ENCODE measurements around the gene MYH9. TPM values are rescaled to one million over a fixed set of nuclear protein-coding genes. Genes with fewer than 3 reads are reported as not detected.

The MYH9 gene
- total and polyA plus RNA-seq, 2 experiments from 2014 or later, result 140 to 188 TPM

DNA sequence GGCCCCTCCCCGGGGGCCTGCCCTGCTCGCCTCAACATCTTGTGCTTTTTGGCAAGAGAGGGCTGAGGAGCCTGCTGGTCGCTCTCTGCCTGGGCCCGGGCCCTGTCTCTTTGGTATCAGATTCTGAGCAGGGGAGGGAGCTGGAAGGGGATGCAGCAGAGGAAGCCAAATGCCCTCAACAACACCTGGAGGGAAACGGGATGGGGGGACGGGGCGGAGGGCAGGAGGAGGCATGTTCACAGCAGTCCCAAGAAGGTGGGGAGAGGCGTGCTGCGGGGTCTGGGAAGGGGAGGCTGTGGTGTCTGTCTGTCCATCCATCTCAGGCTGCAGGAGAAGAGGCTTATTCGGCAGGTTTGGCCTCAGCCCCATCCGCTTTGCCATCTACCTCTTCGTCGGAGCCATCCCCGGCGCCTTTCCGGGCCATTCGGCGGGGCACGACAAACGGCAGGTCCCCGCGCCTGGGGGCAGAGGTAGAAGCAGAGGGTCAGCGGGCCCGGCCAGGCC is 105.4 kb downstream of the MYH9 start:
- no peak for TF ChIP-seq EZH2 (IDR thresholded peaks at IDR 0.05; ENCODE audit: borderline replicate concordance)
- TF ChIP-seq, protein P1, sequence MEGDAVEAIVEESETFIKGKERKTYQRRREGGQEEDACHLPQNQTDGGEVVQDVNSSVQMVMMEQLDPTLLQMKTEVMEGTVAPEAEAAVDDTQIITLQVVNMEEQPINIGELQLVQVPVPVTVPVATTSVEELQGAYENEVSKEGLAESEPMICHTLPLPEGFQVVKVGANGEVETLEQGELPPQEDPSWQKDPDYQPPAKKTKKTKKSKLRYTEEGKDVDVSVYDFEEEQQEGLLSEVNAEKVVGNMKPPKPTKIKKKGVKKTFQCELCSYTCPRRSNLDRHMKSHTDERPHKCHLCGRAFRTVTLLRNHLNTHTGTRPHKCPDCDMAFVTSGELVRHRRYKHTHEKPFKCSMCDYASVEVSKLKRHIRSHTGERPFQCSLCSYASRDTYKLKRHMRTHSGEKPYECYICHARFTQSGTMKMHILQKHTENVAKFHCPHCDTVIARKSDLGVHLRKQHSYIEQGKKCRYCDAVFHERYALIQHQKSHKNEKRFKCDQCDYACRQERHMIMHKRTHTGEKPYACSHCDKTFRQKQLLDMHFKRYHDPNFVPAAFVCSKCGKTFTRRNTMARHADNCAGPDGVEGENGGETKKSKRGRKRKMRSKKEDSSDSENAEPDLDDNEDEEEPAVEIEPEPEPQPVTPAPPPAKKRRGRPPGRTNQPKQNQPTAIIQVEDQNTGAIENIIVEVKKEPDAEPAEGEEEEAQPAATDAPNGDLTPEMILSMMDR (IDR thresholded peaks at IDR 0.05; ENCODE audit: poor library complexity), result no peak
- no peak for TF ChIP-seq EZH2phosphoT487 (IDR thresholded peaks at IDR 0.05; ENCODE audit: low read depth, severe bottlenecking, unreplicated experiment)
- Histone ChIP-seq H3K4me2 (no peak overlapping the region), H3K9me3 (ENCODE audit: low read depth) (no peaks in the 10 kb centered on the region), H3K9me2 (replicated peaks; ENCODE audit: insufficient read depth) (no peaks in the 10 kb centered on the region), H3K36me3 (replicated peaks; ENCODE audit: insufficient read depth, low read depth) (no peaks in the 10 kb centered on the region), H3K79me2 (no peaks in the 10 kb centered on the region), H3K27ac (no peak overlapping the region), H3K27me3 (no peaks in the 10 kb centered on the region), H2AFZ (no peak overlapping the region), H3K4me3 (no peak overlapping the region), H4K20me1 (ENCODE audit: insufficient read depth, poor library complexity, severe bottlenecking) (no peaks in the 10 kb centered on the region), H3K4me1 (ENCODE audit: insufficient read depth) (no peaks in the 10 kb centered on the region)
- WGBS (ENCODE audit: low lambda C conversion rate, missing lambda C conversion rate), result 97% methylated on average over 24 of the region's 24 CpGs
- DNase-seq (ENCODE audit: low spot score), result no peak

DNA sequence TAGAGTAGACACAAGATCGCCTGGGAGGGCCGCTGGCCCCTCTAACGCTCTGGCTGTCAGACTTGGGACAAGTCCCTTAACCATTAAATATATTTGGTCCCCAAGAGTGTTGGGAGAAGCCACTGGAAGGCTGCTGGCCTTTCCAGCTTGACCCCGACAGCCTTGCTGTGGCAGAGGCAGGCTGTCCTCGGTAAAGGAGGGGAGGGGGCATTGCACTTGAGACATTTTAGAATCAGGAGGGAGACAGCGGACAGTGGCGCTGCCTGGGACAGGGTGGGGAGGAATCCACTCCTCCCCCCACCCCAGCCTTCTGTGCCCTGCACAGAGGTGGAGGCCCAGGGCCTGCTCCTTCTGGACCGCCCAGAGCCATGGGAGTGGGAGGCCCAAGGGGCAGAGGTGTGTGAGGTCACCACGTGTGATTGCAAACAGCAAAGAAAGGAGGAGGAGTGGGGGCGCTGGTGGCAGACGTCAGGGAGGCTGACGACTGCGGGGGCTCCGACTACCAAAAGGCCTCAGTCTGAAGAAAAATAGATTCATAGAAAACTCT is 105.9 kb downstream of the MYH9 start:
- Histone ChIP-seq H4K20me1 (ENCODE audit: insufficient read depth, poor library complexity, severe bottlenecking) (no peaks in the 10 kb centered on the region), H3K9me2 (replicated peaks; ENCODE audit: insufficient read depth) (no peaks in the 10 kb centered on the region), H3K79me2 (no peaks in the 10 kb centered on the region), H3K36me3 (replicated peaks; ENCODE audit: insufficient read depth, low read depth) (no peaks in the 10 kb centered on the region), H3K4me3 (no peak overlapping the region), H3K4me1 (ENCODE audit: insufficient read depth) (no peaks in the 10 kb centered on the region), H3K27ac (no peak overlapping the region), H2AFZ (no peak overlapping the region), H3K27me3 (no peaks in the 10 kb centered on the region), H3K4me2 (no peak overlapping the region), H3K9me3 (ENCODE audit: low read depth) (no peaks in the 10 kb centered on the region)
- WGBS (ENCODE audit: low lambda C conversion rate, missing lambda C conversion rate), result 89% methylated on average over 13 of the region's 14 CpGs
- no peak for DNase-seq (ENCODE audit: low spot score)
- TF ChIP-seq EZH2phosphoT487 (IDR thresholded peaks at IDR 0.05; ENCODE audit: low read depth, severe bottlenecking, unreplicated experiment) (no peak), EZH2 (IDR thresholded peaks at IDR 0.05; ENCODE audit: borderline replicate concordance) (no peak)
- TF ChIP-seq, protein P1 (IDR thresholded peaks at IDR 0.05; ENCODE audit: poor library complexity), result no peak

DNA sequence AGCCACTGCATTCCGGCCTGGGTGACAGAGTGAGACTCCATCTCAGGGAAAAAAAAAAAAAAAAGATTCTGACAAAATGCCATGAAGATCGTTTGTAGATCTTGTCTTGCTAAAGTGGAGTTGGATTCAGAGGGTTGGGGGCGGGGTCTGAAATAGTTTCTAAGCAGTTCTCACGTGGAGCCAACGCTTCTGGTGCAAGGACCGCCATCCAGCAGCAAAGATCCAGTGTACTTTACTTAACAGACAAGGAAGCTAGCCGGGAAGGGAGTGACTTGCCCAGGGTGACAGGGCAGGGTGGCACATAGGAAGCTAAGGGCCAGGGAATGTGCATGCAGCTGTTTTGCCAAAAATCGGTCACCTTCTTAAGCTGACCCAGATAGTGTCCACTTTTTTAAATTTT is 107.4 kb downstream of the MYH9 start:
- H3K36me3 ChIP-seq (replicated peaks; ENCODE audit: insufficient read depth, low read depth), result no peaks in the 10 kb centered on the region

More for the DNA sequence above, 107.4 kb downstream of the MYH9 start:
- Histone ChIP-seq H3K4me2 (no peak overlapping the region), H3K27ac (no peak overlapping the region), H4K20me1 (ENCODE audit: insufficient read depth, poor library complexity, severe bottlenecking) (no peaks in the 10 kb centered on the region), H3K4me3 (no peak overlapping the region), H3K27me3 (no peaks in the 10 kb centered on the region), H3K79me2 (no peaks in the 10 kb centered on the region), H2AFZ (no peak overlapping the region), H3K9me3 (ENCODE audit: low read depth) (no peaks in the 10 kb centered on the region), H3K4me1 (ENCODE audit: insufficient read depth) (no peaks in the 10 kb centered on the region), H3K9me2 (replicated peaks; ENCODE audit: insufficient read depth) (no peaks in the 10 kb centered on the region)
- DNase-seq (ENCODE audit: low spot score), result no peak
- TF ChIP-seq EZH2 (IDR thresholded peaks at IDR 0.05; ENCODE audit: borderline replicate concordance) (no peak), EZH2phosphoT487 (IDR thresholded peaks at IDR 0.05; ENCODE audit: low read depth, severe bottlenecking, unreplicated experiment) (no peak)
- TF ChIP-seq, protein P1 (IDR thresholded peaks at IDR 0.05; ENCODE audit: poor library complexity), result no peak
- WGBS (ENCODE audit: low lambda C conversion rate, missing lambda C conversion rate), result 85% methylated on average over 8 of the region's 8 CpGs

All from hepatocyte (in vitro differentiated cells).